IMR-90 (cell line): ENCODE measurements around the gene AKAP6. TPM values are rescaled to one million over a fixed set of nuclear protein-coding genes. Genes with fewer than 3 reads are reported as not detected.

Experiments used
- ATAC-seq: fragments of 200-7000 bp; cut with Tn5 transposase; 2 replicates; pipeline ENCODE4 v1.9.1; 2020; ENCODE audit warnings: low read depth, mild to moderate bottlenecking, moderate library complexity
- BruUV-seq: library from RNA; stranded (reverse); fragments of 400-500 nt; replicated peaks from 2 replicates; lab custom pipeline; 2021; lab: Mats Ljungman, UMichigan
- CTCF ChIA-PET: fragments of 300-600 bp; formaldehyde crosslinking; extraction: SDS; loops from one replicate; lab custom pipeline; 2021; ENCODE audit warnings: antibody characterized with exemption; lab: Yijun Ruan, JAX
- POLR2A ChIA-PET: fragments of 300-600 bp; sonication (Branson Sonifier 250); formaldehyde crosslinking; loops from one replicate; lab custom pipeline; 2022; ENCODE audit warnings: antibody characterized with exemption; ENCODE audit not compliant: unreplicated experiment; lab: Charles Lee
- DNase-seq: peaks from one replicate; pipeline ENCODE4 v3.0.0; 2013
- H2AFZ ChIP-seq: replicated peaks from 2 replicates; pipeline ENCODE3; 2013; ENCODE audit warnings: low read length, mild to moderate bottlenecking; ENCODE audit not compliant: poor library complexity
- H2AK5ac ChIP-seq: 2 replicates; pipeline ENCODE4 v1.6.1; 2013; ENCODE audit warnings: low read depth, low read length, inconsistent platforms
- H2AK9ac ChIP-seq: replicated peaks from 2 replicates; pipeline ENCODE3; 2013; ENCODE audit warnings: mild to moderate bottlenecking, low read depth, low read length, moderate library complexity; ENCODE audit not compliant: poor library complexity
- H2BK120ac ChIP-seq: 2 replicates; pipeline ENCODE4 v1.6.1; 2013; ENCODE audit warnings: low read depth, low read length, inconsistent platforms
- H2BK15ac ChIP-seq: 3 replicates; pipeline ENCODE4 v1.6.1; 2013; ENCODE audit warnings: low read depth, low read length, inconsistent platforms
- H2BK20ac ChIP-seq: 2 replicates; pipeline ENCODE4 v1.6.1; 2013; ENCODE audit warnings: low read depth, mild to moderate bottlenecking, inconsistent platforms, low read length, moderate library complexity
- H2BK5ac ChIP-seq: 2 replicates; pipeline ENCODE4 v1.6.1; 2013; ENCODE audit warnings: mild to moderate bottlenecking, low read depth, low read length, inconsistent platforms; ENCODE audit not compliant: poor library complexity, severe bottlenecking
- H3K14ac ChIP-seq: replicated peaks from 2 replicates; pipeline ENCODE4 v1.6.1; 2013; ENCODE audit warnings: low read depth, low read length, inconsistent platforms
- H3K18ac ChIP-seq: 2 replicates; pipeline ENCODE4 v1.6.1; 2013; ENCODE audit warnings: low read depth, low read length, control low read depth
- H3K23ac ChIP-seq: 2 replicates; pipeline ENCODE4 v1.6.1; 2013; ENCODE audit warnings: low read depth, low read length, inconsistent platforms
- H3K27ac ChIP-seq: 2 replicates; pipeline ENCODE4 v1.5.1; 2013; ENCODE audit warnings: mild to moderate bottlenecking, control low read depth, low read length; ENCODE audit not compliant: insufficient read depth
- H3K27me3 ChIP-seq: 2 replicates; pipeline ENCODE4 v1.6.1; 2013; ENCODE audit warnings: low read length; ENCODE audit not compliant: control insufficient read depth, insufficient read depth
- H3K36me3 ChIP-seq: 2 replicates; pipeline ENCODE4 v1.6.1; 2013; ENCODE audit warnings: low read length, mixed read lengths; ENCODE audit not compliant: control insufficient read depth, insufficient read depth
- H3K4ac ChIP-seq: 2 replicates; pipeline ENCODE4 v1.6.1; 2013; ENCODE audit warnings: low read depth, low read length, inconsistent platforms
- H3K4me1 ChIP-seq: 2 replicates; pipeline ENCODE4 v1.6.1; 2013; ENCODE audit warnings: low read length, mixed read lengths; ENCODE audit not compliant: control insufficient read depth, insufficient read depth
- H3K4me2 ChIP-seq: 2 replicates; pipeline ENCODE4 v1.6.1; 2013; ENCODE audit warnings: low read depth, mild to moderate bottlenecking, control low read depth, low read length, moderate library complexity
- H3K4me3 ChIP-seq: 2 replicates; pipeline ENCODE4 v1.5.1; 2013; ENCODE audit warnings: low read depth, mild to moderate bottlenecking, control low read depth, low read length, moderate library complexity; ENCODE audit not compliant: insufficient read depth
- H3K56ac ChIP-seq: 2 replicates; pipeline ENCODE4 v1.6.1; 2013; ENCODE audit warnings: low read length, inconsistent platforms; ENCODE audit not compliant: insufficient read depth; ENCODE audit errors: extremely low read depth
- H3K79me1 ChIP-seq, 2 experiments: 2 replicates each; pipeline ENCODE4 v1.6.1; 2013; ENCODE audit warnings: low read length in 2 of 2, inconsistent platforms in 1 of 2, low read depth in 1 of 2
- H3K9ac ChIP-seq: 2 replicates; pipeline ENCODE4 v1.6.1; 2013; ENCODE audit warnings: low read depth, low read length, control low read depth
- H3K9me1 ChIP-seq: 2 replicates; pipeline ENCODE4 v1.6.1; 2013; ENCODE audit warnings: low read length, inconsistent platforms; ENCODE audit not compliant: insufficient read depth
- H3K9me3 ChIP-seq: 2 replicates; pipeline ENCODE4 v1.6.1; 2013; ENCODE audit warnings: low read length; ENCODE audit not compliant: control insufficient read depth, insufficient read depth
- H4K20me1 ChIP-seq: 2 replicates; pipeline ENCODE4 v1.6.1; 2013; ENCODE audit warnings: low read length, inconsistent platforms; ENCODE audit not compliant: insufficient read depth
- H4K5ac ChIP-seq: 2 replicates; pipeline ENCODE4 v1.6.1; 2013; ENCODE audit warnings: mild to moderate bottlenecking, low read depth, low read length, control low read depth
- H4K8ac ChIP-seq, 2 experiments: 2 replicates each; pipeline ENCODE4 v1.6.1; 2013; ENCODE audit warnings: low read depth in 2 of 2, low read length in 2 of 2, control low read depth in 1 of 2, inconsistent platforms in 1 of 2
- H4K91ac ChIP-seq: 2 replicates; pipeline ENCODE4 v1.6.1; 2013; ENCODE audit warnings: low read depth, low read length, inconsistent platforms; ENCODE audit not compliant: insufficient read depth
- CHD1 ChIP-seq: IDR thresholded peaks from 2 replicates; pipeline ENCODE4 v1.6.1; 2012; ENCODE audit warnings: low read depth, low read length, improper control_type of control experiment
- ELK1 ChIP-seq: fragments of 150-350 bp; IDR thresholded peaks from 2 replicates; pipeline ENCODE4 v1.6.1; 2016; ENCODE audit warnings: low read depth, mild to moderate bottlenecking, low read length, moderate library complexity, borderline replicate concordance
- MXI1 ChIP-seq: IDR thresholded peaks from 2 replicates; pipeline ENCODE4 v1.6.1; 2012; ENCODE audit warnings: low read depth, mild to moderate bottlenecking, low read length, moderate library complexity, borderline replicate concordance
- POLR2A ChIP-seq: IDR thresholded peaks from 2 replicates; pipeline ENCODE4 v1.6.1; 2012; ENCODE audit warnings: mild to moderate bottlenecking, low read depth, low read length
- RFX5 ChIP-seq: IDR thresholded peaks from 2 replicates; pipeline ENCODE4 v1.8.0; 2012; ENCODE audit warnings: low read depth, mild to moderate bottlenecking, low read length, moderate library complexity
- SMC3 ChIP-seq: fragments of 150-350 bp; IDR thresholded peaks from 2 replicates; pipeline ENCODE4 v1.6.1; 2016; ENCODE audit warnings: low read depth, mild to moderate bottlenecking, antibody characterized with exemption, low read length, moderate library complexity
- WGBS, 2 experiments: methylation state at CpG; one replicate each; pipeline versions ENCODE4 v1.1.5 to v1.1.7; 2013; ENCODE audit warnings: missing lambda C conversion rate in 2 of 2; ENCODE audit not compliant: insufficient read length in 1 of 2; ENCODE audit errors: extremely low coverage in 2 of 2; 5-methylcytosine and 5-hydroxymethylcytosine counted together
- dilution Hi-C: fragments of 300-500 bp; cut with HindIII; formaldehyde crosslinking; loops from one replicate; pipeline ENCODE4 v1.14.3; 2018; ENCODE audit warnings: low sequenced_read_pairs; ENCODE audit not compliant: unreplicated experiment
- in situ Hi-C: fragments of 300-500 bp; cut with MboI; formaldehyde crosslinking; loops from 3 replicates; pipeline ENCODE4 v1.14.3; 2019; ENCODE audit warnings: low sequenced_read_pairs, inconsistent platforms, mixed read lengths
- intact Hi-C: fragments of 100-400 bp; cut with micrococcal nuclease; formaldehyde crosslinking; loops from 2 replicates; pipeline ENCODE4 v1.10.0; 2022
- polyA plus RNA-seq, 3 experiments: library from polyadenylated mRNA; depleted of rRNA; stranded (reverse); fragments of >200 nt; gene quantifications; 2 replicates each; pipeline ENCODE4 v1.2.3, GENCODE V29; 2012; ENCODE audit warnings: low replicate concordance in 1 of 3
- total RNA-seq: library from RNA; depleted of rRNA; stranded (reverse); fragments of >200 nt; gene quantifications from 2 replicates; pipeline ENCODE4 v1.2.3, GENCODE V29; 2012
- TF ChIP-seq, protein P1 (sequence below): fragments of 150-350 bp; IDR thresholded peaks from 2 replicates; pipeline ENCODE4 v1.6.1; 2017; ENCODE audit warnings: mild to moderate bottlenecking, antibody characterized with exemption, low read length, low read depth

Gene AKAP6
- total and polyA plus RNA-seq, 2 of the 4 experiments (the other 2 are of a cell fraction), result 0.22 to 1.6 TPM

- ATAC-seq (no peak), DNase-seq (no peak)
- Histone ChIP-seq H3K4me2 (no peak overlapping the region), H2BK5ac (no peak overlapping the region), H2BK120ac (no peak overlapping the region; the same call in 1 of the 2 replicates), H3K9ac (no peak overlapping the region), H3K9me3 (no peaks in the 10 kb centered on the region), H2BK20ac (no peak overlapping the region), H2AK9ac (no peak overlapping the region), H3K27me3 (no peaks in the 10 kb centered on the region; the same call in 1 of the 2 replicates), H3K23ac (no peak overlapping the region), H2AFZ (no peak overlapping the region), H3K14ac (no peak overlapping the region), H3K56ac (no peak overlapping the region), H2AK5ac (no peak overlapping the region), H3K79me1 (no peaks in the 10 kb centered on the region), H3K9me1 (no peaks in the 10 kb centered on the region), H3K4me3 (no peak overlapping the region), H3K18ac (no peak overlapping the region), H4K91ac (no peak overlapping the region), H4K5ac (no peak overlapping the region), H3K4me1 (peaks cover 6% of the 10 kb centered on the region), H2BK15ac (no peak overlapping the region), H4K8ac (no peak overlapping the region), H4K20me1 (no peaks in the 10 kb centered on the region), H3K4ac (no peak overlapping the region), H3K27ac (no peak overlapping the region), H3K36me3 (no peaks in the 10 kb centered on the region)
- in situ Hi-C loops (no loop called here), dilution Hi-C loops (no loop called here), intact Hi-C loops (no loop called here)
- CTCF ChIA-PET, result interaction anchor here (0.6 kb wide), 1 partner anchor 142 kb away, joined by 3 read pairs; no protein-coding TSS in a partner anchor
- POLR2A ChIA-PET, result no interaction called here
- WGBS, 2 experiments, result no CpG with 5 or more reads among the region's 1 CpG
- no TSS peak for BruUV-seq
- TF ChIP-seq SMC3 (no peak), MXI1 (no peak), POLR2A (no peak), ELK1 (no peak), CHD1 (no peak), RFX5 (no peak)
- TF ChIP-seq, protein P1, sequence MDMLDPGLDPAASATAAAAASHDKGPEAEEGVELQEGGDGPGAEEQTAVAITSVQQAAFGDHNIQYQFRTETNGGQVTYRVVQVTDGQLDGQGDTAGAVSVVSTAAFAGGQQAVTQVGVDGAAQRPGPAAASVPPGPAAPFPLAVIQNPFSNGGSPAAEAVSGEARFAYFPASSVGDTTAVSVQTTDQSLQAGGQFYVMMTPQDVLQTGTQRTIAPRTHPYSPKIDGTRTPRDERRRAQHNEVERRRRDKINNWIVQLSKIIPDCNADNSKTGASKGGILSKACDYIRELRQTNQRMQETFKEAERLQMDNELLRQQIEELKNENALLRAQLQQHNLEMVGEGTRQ, result no peak
Measured at GRCh38 chr14:32820181-32820580, 491.1 kb downstream of the AKAP6 start.
